Upper lobe of left lung (tissue), 4 donors: Measurements from ENCODE around the gene ARID5A.

Experiments used
- POLR2A ChIP-seq, 4 donors: fragments of 450-650 bp; IDR thresholded peaks; one replicate each; pipeline ENCODE4 v1.5.1; 2016 to 2017; ENCODE audit warnings: antibody characterized with exemption in 4 of 4, mild to moderate bottlenecking in 2 of 4
- POLR2AphosphoS5 ChIP-seq, 2 donors: sonication (generic); formaldehyde crosslinking; IDR thresholded peaks; one replicate each; pipeline ENCODE4 v1.5.1; 2017; ENCODE audit warnings: antibody characterized with exemption in 2 of 2
- TF ChIP-seq, protein P1 (sequence below), 6 experiments: fragments of 450-650 bp in 4 of 6; fragments of 200-600 bp in 2 of 6; sonication (generic) in 2 of 6; IDR thresholded peaks; one replicate each; pipeline ENCODE4 v1.5.1; 2016 to 2019; ENCODE audit warnings: antibody characterized with exemption in 6 of 6

DNA sequence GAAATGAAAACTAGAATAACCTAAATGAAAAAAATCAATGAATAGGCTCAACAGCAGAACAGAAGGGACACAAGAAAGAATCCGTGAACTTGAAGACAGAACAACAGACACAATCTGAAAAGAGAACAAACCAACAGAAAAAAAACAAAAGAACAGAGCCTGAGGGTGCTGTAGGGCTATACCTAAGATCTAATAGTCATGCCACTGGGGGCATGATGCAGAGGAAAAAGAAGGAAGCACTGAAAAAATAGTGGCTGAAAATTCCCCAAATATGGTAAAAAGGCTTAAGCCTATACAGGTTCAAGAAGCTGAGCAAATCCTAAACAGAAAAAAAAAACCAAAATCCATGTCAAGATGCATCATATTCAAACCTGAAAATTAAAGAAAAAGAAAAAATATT is 51.3 kb downstream of the ARID5A start:
- TF ChIP-seq, protein P1, sequence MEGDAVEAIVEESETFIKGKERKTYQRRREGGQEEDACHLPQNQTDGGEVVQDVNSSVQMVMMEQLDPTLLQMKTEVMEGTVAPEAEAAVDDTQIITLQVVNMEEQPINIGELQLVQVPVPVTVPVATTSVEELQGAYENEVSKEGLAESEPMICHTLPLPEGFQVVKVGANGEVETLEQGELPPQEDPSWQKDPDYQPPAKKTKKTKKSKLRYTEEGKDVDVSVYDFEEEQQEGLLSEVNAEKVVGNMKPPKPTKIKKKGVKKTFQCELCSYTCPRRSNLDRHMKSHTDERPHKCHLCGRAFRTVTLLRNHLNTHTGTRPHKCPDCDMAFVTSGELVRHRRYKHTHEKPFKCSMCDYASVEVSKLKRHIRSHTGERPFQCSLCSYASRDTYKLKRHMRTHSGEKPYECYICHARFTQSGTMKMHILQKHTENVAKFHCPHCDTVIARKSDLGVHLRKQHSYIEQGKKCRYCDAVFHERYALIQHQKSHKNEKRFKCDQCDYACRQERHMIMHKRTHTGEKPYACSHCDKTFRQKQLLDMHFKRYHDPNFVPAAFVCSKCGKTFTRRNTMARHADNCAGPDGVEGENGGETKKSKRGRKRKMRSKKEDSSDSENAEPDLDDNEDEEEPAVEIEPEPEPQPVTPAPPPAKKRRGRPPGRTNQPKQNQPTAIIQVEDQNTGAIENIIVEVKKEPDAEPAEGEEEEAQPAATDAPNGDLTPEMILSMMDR (IDR thresholded peaks at IDR 0.05): no peak
- TF ChIP-seq POLR2A (IDR thresholded peaks at IDR 0.05) (no peak), POLR2AphosphoS5 (IDR thresholded peaks at IDR 0.05) (no peak)
